CD4-positive, alpha-beta T cell treated with Interleukin-17A for 1 hour (primary cell): ENCODE measurements around the gene CMSS1.

Source experiments
- DNase-seq: peaks from one replicate; pipeline ENCODE4 v3.0.0-alpha.2; 2020

The CMSS1 gene

DNA sequence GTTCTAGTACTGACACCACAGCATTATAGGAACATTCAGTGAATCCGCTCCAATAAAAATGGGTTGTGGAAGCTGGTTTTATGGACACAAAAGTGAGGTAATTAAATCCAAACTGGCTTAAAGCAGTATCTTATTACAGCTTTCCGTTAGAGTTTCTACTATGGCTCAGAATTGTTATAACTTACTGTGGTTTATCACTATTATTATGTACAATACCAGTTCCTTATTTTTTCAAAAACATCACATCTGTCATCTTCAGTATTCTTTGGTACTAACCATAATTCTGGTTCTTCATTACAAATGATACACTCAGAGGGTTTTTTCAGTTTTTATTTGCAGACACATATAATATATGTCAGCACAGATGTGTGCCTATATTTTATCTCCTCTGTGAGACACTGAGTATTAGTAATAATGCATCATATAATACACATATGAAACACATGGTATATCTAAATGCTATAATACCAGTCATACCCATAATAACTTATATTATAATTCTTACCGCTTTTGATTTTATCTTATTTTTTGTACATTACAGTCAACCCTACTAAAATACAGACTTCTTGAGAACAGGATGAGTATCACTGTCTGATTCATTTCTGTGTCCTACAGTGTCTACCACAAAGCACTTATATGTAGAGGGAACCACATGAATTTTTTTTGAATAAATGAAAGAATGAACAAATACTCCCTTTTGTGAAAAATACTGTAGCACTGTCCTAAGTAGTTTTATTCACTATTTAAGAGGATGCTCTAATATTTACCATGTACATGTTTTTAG lies 39.0 kb downstream of the CMSS1 start:
- no peak for DNase-seq

DNA sequence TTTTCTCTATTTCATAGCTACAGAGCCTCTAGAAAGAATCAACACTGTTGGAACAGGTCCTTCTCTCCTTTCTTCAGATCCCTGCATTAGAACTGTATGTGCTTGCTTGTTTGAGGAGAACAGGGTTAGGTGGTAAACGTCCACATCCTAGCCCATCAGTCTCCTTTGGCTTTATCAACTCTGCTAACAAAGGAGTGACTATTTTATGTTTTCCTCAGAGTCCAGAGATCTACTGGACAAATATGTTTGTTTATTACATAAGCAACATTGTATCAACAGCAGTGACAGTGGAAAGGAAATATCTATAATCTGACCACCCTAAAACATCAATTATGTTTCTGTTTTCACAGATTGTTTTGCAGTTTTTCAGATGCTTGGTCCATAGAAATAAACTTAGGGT lies 39.6 kb downstream of the CMSS1 start:
- no peak for DNase-seq

DNA sequence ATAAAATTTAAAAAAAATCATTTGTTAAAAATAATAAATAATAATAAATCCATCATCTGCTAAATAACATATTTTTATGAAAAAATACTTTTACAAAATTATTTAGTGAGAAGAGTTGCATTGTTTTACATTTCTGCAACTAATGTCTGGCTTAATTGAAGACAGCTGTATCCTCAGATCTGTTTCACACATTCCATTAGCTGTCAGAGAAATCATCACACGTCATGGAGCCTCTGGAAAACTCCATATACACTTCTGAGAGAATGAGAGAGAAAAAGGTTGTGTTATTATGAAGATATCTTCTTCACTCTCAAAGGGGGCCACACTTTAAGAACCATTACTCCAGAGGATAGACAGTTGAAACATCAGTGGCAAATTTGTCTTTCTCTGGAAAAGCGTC lies 40.8 kb downstream of the CMSS1 start:
- DNase-seq = no peak

DNA sequence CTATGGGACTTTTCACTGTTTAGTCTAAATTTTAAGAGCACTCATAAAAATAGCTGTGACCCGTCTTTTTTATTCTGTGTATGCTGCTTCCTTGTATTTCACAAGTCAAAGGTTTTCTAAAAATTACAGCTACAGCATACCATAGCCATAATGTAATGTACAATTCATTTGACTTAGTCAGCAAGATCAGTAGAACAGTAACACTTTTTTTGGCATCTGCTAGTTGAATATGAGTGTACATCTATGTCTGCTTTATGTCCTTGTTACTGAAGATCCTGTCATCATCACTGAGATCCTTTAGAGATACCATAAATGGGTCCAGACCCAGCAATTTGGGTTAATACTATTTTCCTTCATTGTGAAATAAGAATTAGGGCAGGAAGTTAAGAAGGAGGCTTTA lies 42.2 kb downstream of the CMSS1 start:
- no peak for DNase-seq

DNA sequence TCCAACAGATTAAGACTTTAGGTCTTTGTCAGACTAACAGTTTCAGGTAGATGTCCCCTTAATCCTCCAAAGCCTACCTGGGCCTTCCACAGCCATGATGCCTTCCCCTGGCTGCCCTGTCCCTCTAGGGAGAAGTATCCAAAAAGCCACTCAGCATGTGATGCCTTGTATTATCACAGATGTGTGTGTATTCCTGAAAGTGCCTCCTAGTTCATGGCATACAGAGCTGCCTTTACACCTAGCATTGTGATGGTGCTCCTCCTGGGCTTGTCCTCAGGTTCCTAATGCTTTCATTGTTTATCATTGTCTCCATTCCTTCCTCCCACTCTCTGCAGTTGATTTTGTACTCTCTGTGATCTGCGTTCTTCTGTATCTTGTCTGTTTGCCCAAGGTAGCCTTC lies 43.6 kb downstream of the CMSS1 start:
- DNase-seq = no peak

DNA sequence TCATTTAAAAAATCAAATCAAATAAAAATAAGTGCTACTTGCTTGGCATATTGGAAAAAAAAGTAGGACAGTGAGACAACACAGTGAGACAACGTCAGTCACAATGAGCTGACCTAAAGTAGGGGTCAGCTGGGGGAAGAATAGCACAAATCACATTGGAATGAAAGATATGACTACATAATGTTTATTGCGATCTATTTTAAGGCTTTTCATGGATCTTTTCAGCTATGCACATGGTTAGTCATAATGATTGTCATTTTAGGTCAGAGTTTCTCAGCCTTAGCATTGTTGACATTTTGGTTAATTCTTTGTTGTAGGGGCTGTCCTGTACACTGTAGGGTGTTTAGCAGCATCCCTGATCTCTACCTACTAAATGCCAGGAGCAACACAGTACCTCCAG lies 44.5 kb downstream of the CMSS1 start:
- DNase-seq = no peak

DNA sequence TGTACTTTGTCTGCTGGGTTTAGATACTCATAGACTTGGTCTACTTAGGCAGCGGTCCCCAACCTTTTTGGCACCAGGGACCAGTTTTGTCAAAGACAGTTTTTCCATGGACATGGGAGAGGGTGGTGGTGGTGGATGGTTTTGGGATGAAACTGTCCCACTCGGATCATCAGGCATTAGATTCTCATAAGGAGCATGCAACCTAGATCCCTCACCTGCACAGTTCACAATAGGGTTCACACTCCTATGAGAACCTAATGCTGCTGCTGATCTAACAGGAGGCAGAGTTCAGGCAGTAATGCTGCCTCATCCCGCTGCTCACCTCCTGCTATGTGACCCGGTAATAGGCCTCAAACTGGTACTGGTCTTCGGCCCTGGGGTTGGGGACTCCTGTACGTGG lies 45.3 kb downstream of the CMSS1 start:
- DNase-seq = no peak

DNA sequence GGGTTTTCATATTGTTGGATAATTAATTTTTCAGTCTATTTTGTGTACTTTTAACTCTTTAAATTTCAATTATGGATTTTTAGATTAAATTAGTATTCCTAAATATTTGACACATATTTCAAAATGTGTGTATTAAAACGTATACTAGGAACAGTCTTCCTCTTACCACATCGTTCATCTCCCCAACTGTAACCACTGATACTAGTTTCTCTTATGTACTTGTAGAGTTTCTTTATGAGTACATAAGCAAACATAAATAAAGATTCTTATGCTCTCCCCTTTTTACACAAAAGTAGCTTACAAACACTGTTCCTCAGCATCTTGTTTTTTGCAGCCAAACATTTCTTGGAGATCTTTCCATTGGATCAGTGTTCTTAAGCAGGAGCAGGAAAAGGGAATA lies 45.9 kb downstream of the CMSS1 start:
- DNase-seq = no peak

DNA sequence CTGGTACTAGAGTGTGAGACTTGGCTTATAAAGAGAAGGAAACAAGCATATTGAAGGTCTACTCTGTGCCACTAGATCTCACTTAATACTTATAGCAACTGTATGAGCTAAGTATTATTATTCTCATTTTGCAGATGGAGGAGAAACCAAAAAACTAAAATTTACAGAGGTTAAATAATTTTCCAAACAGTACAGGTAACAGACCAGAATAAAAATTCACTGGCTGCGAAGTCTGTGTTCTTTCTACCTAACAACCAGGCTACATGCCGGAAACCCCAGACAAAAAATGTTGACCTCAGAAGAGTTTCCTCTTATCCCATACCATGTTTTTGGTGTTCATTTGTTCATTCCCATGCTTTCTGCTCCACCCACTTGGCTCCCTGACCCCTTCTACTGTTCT lies 46.6 kb downstream of the CMSS1 start:
- no peak for DNase-seq

DNA sequence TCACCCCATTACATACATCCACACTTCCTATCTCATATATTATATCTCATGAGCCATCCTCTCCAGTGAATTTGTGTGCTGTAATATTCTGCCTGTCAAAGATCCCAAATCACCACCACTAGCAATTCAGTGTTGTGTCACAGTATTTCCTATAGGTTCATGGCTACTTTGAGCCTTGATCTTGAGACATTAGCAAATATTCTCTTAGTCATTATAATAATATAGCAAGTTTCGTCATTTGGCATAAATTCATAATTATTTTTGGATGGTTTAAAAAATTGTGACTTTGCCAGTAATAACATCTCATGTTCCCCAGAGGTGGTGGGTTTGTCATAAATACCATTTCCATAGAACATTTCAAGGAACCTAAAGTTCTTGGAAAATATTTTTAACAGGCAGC lies 47.7 kb downstream of the CMSS1 start:
- DNase-seq = no peak

DNA sequence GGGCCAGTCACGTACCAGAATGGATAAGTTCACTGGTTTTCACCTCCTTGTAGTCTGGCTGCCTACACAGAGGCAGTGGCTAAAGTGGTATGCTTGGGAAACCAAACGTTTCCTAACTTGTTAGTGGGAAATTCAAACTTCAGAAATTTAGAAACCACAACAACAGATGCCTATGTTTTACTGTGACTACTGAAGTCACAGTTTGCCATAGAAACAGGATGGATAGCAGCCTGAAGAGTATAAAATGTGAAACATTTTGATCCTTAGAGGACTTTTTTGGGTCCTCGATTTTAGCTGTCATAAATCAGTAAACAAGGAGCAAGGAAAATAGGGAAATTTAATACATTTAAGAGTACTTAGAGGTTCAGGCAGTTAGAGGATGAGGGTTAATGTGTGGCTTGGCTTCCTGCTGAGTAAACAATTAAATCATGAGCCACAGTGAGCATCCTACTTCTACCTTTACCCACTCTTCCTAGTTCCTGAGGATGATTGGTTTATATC lies 48.6 kb downstream of the CMSS1 start:
- no peak for DNase-seq

DNA sequence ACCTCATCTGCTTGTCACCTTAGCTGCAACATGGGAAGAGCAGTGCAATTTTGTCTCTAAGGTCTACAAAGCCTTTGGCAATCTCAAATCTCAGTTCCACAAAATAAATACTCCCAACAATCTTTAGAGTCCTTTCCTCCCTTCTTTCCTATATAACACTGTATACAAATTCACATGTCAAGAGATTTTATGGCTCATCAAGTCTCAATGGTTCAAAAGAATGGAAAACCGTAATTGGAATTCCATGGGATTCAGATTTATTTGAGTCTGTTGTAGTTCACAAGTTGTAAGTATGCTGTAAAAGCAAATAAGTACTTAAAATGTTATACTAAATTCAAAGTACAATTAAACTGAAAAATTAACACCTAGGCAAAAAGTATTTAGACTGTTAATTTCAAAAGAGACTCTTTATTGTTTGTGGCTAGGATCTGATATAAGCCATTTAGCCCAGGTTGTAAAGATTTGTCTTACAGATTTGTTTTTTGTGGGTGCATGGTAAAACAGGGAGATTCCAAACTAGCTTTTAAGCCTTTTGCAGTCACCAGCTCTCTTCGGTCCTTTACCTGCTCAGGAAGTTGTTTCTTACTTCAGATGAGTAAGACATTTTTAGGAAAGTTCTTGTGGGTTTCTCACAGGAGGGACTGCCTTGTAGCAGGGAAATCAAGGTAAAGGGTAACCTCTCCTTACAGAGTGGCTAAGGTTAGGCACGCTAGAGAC lies 50.1 kb downstream of the CMSS1 start:
- no peak for DNase-seq

DNA sequence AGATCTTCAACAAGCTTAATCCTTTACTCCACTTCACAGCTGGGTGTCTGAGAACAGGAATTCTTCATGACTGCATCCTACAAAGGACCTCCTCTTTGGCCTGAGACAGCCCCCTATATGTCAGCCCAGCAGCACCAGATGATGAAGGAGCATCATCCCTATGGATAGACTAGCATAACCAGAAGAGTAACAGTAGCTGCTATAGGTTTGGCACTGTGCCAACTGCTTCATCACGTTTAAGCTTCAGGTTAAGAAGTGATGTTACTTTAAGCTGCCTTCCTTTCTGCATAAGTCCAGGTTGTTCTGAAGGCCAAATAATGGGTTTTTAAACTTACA lies 50.6 kb downstream of the CMSS1 start:
- DNase-seq = no peak

DNA sequence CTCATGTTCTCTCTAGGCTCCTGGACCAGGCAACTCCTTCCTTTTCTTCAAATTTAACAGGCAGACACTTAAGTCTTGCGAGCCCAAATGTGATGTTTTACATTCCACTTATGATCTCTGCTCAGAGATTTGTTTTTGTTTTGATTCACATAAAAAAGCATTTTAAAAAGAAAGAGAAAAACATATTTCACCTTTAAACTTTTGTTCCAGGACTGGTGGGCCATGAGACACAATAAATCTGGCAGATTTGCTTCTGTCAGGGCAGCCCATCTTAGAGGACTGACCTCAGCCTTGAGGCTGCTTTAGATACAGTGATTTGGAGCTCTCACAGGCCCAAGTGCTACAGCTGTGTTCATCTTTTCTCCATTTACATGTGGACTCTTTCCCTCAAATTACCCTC lies 52.0 kb downstream of the CMSS1 start:
- no peak for DNase-seq

DNA sequence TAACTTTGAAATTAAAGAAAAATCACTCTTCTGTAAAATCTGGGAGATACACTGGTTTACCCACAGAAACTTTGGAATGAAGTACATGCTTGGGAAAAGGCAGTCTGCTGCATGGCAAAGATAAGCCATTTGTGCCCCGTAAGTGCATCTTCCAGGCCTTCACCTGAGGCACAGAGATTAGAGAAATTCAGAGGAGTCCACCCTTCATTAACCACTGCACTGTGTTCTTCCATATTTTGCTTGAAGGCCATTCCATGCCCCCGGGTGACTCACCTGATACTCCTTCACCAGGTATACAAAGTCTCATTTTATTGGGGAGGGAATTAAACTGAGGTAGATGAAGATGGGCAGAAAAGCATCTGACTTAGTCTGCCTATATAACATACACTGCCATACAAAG lies 53.0 kb downstream of the CMSS1 start:
- no peak for DNase-seq

DNA sequence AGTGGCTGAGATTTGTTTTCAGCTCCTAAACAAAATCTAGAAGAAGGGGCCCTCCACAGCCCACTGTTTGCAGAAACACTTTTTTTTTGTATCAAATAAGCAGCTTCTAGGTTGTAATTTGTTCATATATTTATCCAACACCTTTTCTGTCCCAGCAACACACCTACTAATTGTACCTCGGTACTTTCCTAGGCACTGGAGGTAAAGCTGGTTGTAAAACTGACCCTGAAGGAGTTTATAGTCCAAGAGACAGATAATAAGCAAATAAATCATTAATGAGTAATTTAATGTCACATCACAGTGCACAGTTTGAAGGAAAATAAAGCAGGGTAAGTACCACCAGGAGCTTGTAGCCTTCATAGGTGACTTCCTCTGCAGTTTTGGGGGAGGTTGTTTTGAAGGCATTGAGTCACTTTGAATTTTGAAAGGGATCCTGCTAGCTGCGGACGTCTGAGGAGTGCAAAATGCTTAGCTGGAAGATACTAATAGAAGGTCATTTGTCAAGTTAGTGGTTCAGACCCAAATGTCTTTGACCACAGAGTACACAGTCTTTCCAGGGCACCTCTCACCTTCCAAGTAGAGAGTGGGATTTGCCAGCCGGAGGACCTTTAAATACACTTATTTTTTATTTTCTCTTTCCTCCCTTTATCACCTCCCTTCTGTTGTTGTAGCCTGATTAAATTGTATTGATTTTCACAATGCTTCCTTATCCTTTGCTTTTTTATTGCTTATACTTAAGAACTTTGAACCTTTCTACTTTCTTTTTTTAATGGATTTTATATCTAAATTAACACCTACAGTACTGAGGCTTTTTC lies 53.8 kb downstream of the CMSS1 start:
- DNase-seq = no peak

DNA sequence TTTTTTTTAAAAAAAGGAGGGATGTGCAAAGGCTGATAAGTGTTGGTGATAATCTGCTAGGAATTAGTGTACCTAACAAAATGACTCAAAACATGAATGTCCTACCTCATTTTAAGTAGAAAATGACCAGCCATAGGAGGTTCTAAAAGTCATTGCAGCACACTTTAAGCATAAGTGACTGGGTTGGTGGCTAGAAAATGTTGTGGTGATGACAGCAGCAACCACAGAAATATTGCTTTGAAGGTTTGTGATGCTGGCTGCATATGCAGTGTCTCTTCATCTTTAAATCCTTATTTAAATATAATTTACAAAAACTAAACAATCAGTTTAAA lies 55.2 kb downstream of the CMSS1 start:
- no peak for DNase-seq

DNA sequence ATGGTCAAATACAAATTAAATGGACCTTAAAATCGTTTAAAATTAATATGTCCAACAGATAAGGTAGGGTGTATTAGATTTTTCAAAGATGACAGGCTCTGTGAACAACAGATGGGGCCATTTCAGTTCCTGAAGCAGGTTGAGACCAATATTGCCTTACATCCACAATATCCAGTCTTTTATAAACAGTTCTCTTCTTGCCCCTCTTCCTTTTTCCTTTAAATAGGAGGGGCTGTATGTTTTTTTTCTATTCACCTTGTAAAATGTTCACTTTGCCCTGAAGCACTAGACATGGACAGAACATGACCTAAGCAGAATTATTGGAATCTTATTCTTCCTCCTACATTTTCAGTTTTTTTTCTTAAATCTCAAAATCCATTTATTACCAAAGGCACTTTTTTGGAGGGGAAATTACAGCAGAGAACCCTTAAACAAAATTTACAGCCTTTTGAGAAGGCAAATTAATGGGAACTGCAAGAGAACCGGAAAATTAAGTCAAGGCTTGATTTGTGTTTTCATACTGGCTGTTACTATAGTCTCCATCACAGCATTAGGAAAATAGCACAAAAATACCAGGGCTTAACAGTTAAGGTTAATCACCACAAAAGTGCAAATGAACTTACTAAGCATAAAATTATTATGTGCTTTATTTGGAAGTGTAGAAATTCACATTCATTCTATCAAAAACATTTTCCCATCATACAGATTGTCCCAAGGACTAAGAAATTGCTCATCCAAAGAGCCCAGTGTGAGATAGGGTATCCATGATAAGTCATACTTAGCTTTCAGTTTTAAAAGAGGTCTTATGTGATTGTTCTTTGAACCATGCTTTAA lies 55.8 kb downstream of the CMSS1 start:
- no peak for DNase-seq

DNA sequence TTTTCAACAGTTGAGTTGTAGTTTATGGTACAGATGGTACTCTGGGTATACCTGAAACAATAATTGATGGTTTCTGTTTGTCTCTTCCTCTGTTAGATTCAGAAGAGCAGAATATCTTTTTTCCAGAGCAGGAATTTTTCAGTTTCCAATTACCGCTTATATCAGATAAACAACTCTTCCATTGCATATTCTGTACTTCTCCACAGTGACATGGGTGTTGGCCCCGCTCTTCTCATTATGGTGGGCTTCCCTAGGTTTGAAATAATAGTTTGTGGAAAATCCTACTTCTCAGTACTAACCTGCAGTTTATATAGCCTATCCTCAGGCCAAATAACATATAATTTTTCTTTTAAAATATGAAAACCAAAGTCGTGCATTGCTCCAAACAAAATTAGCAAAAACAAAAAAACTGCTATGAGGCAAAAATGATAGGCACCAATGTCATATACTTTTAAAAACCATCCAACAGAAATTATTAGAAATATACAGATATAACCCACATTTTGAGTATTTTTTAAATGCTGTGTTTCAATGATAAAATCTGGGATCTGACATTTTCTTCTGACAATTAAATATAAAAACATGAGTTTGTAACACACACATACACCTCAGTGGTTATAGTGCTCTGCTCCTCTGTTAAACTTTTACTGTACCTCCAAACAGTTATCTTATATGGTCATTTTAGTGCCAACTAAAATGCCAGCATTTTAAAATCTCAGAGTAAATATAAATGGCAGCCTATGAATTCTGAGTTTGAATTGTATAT lies 56.8 kb downstream of the CMSS1 start:
- no peak for DNase-seq

DNA sequence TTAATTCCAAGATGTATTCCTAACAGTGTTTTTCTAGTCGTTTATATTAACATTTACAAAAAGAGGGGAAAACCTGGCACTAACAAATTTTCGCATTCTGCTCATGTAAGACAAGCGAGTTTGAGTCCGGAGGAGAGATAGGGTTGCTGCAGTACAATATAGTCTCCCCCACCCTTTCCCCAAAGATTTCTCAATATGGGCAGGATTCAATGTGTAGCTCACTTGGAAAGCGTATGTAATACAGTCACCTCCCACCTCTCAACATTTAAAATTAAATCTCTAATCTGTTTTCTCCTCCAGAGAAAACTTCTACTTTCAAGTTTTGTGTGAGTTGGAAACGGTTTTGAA lies 57.9 kb downstream of the CMSS1 start:
- DNase-seq = no peak

DNA sequence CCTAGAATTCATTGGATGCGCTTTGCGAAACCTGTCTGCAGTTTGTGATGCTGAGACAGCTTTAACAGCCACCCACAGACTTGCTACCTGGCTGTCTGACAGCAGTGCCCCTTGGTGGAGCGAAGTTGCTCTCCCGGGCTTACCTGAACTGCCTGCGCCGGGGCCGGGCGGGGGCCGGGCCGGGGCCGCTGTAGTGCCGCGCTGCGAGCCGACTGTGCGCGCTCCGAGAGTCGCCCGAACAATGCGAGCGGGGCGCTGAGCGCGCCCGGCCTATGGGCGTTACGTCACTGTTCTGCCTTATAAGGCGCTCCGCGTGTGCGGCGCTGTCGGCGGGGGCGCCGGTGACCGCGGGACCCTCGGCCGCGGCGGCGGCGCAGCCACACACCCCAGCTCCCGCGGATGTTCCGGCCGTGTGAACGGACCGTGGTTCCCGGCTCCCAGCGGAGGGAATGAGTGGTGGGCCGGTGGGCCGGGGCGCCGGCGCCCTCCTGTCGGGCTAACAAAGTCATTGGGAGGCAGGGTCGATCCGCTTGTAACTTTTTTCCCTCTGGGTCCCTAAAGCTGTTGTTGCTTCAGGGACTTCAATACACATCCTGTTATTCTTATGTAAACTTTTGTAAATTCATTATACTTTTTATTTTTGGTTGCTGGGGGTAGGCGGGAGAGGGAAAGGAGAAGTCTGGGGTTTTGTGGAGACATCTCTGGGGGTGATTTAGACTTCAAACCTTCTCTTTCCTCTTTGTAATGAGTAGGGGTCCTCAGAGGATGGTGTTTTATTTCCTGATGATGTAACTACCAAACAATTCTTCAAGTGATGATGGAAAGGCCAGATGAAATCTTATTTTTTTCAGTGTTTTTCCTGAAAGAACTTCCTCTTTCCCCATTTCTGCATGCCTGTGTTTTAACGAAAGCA lies 58.5 kb downstream of the CMSS1 start:
- peak; percentile 67 for DNase-seq
